Measurements from ENCODE around the gene NLGN1. TPM values are rescaled to one million over a fixed set of nuclear protein-coding genes. Genes with fewer than 3 reads are reported as not detected.

The NLGN1 gene
- total RNA-seq, 1 donor from 2014 or later, result 50.2 TPM

GRCh38 chr3:173930251-173930650 lies 532.7 kb downstream of the NLGN1 start:
- Mint-ChIP-seq H3K27ac (ENCODE audit: unreplicated experiment) (no peak overlapping the region), H3K27me3 (ENCODE audit: unreplicated experiment) (no peaks in the 10 kb centered on the region), H3K9me3 (ENCODE audit: unreplicated experiment) (no peaks in the 10 kb centered on the region), H3K4me3 (ENCODE audit: unreplicated experiment) (no peak overlapping the region), H3K4me1 (ENCODE audit: low read depth, unreplicated experiment) (peaks cover 6% of the 10 kb centered on the region), H3K36me3 (ENCODE audit: unreplicated experiment) (no peaks in the 10 kb centered on the region)
- no peak for DNase-seq
- no peak for TF ChIP-seq CTCF (IDR thresholded peaks at IDR 0.05; ENCODE audit: partially characterized antibody, unreplicated experiment)

GRCh38 chr3:173932624-173933023 lies 535.1 kb downstream of the NLGN1 start:
- Mint-ChIP-seq H3K27ac (ENCODE audit: unreplicated experiment) (no peak overlapping the region), H3K4me1 (ENCODE audit: low read depth, unreplicated experiment) (peaks cover 12% of the 10 kb centered on the region), H3K4me3 (ENCODE audit: unreplicated experiment) (no peak overlapping the region), H3K36me3 (ENCODE audit: unreplicated experiment) (no peaks in the 10 kb centered on the region), H3K27me3 (ENCODE audit: unreplicated experiment) (no peaks in the 10 kb centered on the region), H3K9me3 (ENCODE audit: unreplicated experiment) (no peaks in the 10 kb centered on the region)
- peak; percentile 19 for DNase-seq
- TF ChIP-seq CTCF (IDR thresholded peaks at IDR 0.05; ENCODE audit: partially characterized antibody, unreplicated experiment), result no peak

GRCh38 chr3:173933113-173933512 lies 535.6 kb downstream of the NLGN1 start:
- TF ChIP-seq CTCF (IDR thresholded peaks at IDR 0.05; ENCODE audit: partially characterized antibody, unreplicated experiment), result no peak
- Mint-ChIP-seq H3K27me3 (ENCODE audit: unreplicated experiment) (no peaks in the 10 kb centered on the region), H3K4me1 (ENCODE audit: low read depth, unreplicated experiment) (peaks cover 15% of the 10 kb centered on the region), H3K27ac (ENCODE audit: unreplicated experiment) (peak overlapping the region; percentile 17), H3K4me3 (ENCODE audit: unreplicated experiment) (no peak overlapping the region), H3K36me3 (ENCODE audit: unreplicated experiment) (no peaks in the 10 kb centered on the region), H3K9me3 (ENCODE audit: unreplicated experiment) (no peaks in the 10 kb centered on the region)
- DNase-seq, result no peak

GRCh38 chr3:173936316-173936715 lies 538.8 kb downstream of the NLGN1 start:
- no peak overlapping the region for H3K4me3 Mint-ChIP-seq (ENCODE audit: unreplicated experiment)
- peaks cover 24% of the 10 kb centered on the region for H3K4me1 Mint-ChIP-seq (ENCODE audit: low read depth, unreplicated experiment)
- no peak for TF ChIP-seq CTCF (IDR thresholded peaks at IDR 0.05; ENCODE audit: partially characterized antibody, unreplicated experiment)
- no peaks in the 10 kb centered on the region for H3K27me3 Mint-ChIP-seq (ENCODE audit: unreplicated experiment)
- no peaks in the 10 kb centered on the region for H3K36me3 Mint-ChIP-seq (ENCODE audit: unreplicated experiment)
- peak overlapping the region; percentile 70 for H3K27ac Mint-ChIP-seq (ENCODE audit: unreplicated experiment)
- no peak for DNase-seq
- H3K9me3 Mint-ChIP-seq (ENCODE audit: unreplicated experiment), result no peaks in the 10 kb centered on the region

- H3K36me3 Mint-ChIP-seq (ENCODE audit: unreplicated experiment), result no peaks in the 10 kb centered on the region
- no peak overlapping the region for H3K4me3 Mint-ChIP-seq (ENCODE audit: unreplicated experiment)
- peaks cover 20% of the 10 kb centered on the region for H3K4me1 Mint-ChIP-seq (ENCODE audit: low read depth, unreplicated experiment)
- no peak for DNase-seq
- no peaks in the 10 kb centered on the region for H3K9me3 Mint-ChIP-seq (ENCODE audit: unreplicated experiment)
- no peak for TF ChIP-seq CTCF (IDR thresholded peaks at IDR 0.05; ENCODE audit: partially characterized antibody, unreplicated experiment)
- peak overlapping the region; percentile 46 for H3K27ac Mint-ChIP-seq (ENCODE audit: unreplicated experiment)
- H3K27me3 Mint-ChIP-seq (ENCODE audit: unreplicated experiment), result no peaks in the 10 kb centered on the region
These were observed 540.6 kb downstream of the NLGN1 start for GRCh38 chr3:173938159-173938558.
